T-helper 1 cell treated with Interleukin-12 subunit alpha and Interleukin-12 subunit beta and Interleukin-4 antibody, amounts not matched to agents 30 ng/mL and 1 ng/mL, for 36 hours (primary cell): ENCODE measurements around the gene MARCHF9. TPM values are rescaled to one million over a fixed set of nuclear protein-coding genes. Genes with fewer than 3 reads are reported as not detected.

Experiments
- intact Hi-C: fragments of 100-400 bp; cut with micrococcal nuclease; formaldehyde crosslinking; loops from one replicate; pipeline ENCODE4 v1.15.1; 2024
- total RNA-seq: library from RNA; stranded (reverse); gene quantifications from 2 replicates; pipeline ENCODE4 v1.2.3, GENCODE V29; 2022

MARCHF9 gene
- total RNA-seq, 1 donor from 2014 or later = 26.0 TPM

DNA sequence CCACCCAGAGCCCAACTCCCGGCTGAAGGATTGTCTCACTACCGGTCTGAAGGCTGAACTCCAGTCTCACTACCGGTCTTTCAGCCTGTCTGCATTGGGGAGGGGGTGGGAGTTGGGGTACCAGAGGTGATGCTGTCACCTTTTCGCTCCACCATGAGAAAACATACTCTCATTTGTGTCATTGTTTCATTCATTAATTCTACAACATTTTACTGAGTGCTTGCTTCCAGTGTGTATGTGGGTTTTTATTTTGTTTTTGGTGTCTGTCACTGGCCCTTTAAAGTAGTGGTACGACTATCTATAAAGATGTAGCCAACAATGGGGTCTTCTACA, 2.3 kb upstream of the MARCHF9 start:
- intact Hi-C loops = loop anchor here (1.0 to 10.0 kb wide), 18 partner anchors 8 to 1923 kb away; partner anchors contain the start of genes DCTN2, DDIT3, DNAJC14 and EEF1AKMT3

DNA sequence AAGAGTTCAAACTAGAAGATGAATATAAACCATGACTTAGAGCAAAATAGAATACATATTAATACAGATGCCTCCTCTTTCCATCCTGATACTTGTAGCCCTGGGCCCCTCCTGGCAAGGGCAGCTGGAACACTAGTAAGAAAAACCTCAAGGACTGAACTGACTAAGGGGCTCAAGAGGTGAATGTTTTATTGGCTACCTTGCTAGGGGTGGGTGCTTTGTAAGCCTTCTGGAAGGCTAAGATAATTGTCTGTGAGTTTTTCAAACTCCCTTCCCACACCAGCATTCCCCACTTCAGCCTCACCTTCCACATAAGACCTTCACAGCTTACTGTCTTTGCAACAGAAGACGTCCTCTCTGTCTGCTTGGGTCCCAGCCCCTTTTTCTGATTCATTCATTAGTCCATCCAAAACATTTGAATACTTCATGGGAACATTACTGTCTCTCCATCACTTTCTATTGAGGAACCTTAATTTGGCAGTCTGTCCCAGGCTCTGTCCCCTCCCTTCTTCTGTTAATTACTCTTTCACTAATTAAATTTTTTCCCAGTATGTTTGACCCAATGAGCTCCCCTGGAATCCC, 1.1 kb upstream of the MARCHF9 start:
- intact Hi-C loops = loop anchor here (2.0 to 10.0 kb wide), 10 partner anchors 13 to 1843 kb away; partner anchors contain the start of genes NACA, NEMP1, PYM1 and R3HDM2

DNA sequence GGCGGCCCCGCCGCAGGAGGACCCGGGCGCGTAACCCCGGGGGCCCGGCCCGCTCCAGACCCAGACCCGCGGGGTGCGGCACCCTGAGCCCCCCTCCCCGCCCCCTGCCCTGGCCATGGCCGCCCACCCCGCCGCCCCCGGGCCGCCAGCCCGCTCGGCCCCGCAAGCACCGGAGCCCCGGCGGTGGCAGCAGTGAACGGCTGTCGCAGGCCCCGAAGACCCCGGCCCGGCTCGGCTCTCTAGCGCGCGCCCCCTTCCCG, 221 bp downstream of the MARCHF9 start:
- intact Hi-C loops = loop anchor here (2.0 to 10.0 kb wide), 2 partner anchors 14 to 1030 kb away; partner anchors contain the start of gene NACA

DNA sequence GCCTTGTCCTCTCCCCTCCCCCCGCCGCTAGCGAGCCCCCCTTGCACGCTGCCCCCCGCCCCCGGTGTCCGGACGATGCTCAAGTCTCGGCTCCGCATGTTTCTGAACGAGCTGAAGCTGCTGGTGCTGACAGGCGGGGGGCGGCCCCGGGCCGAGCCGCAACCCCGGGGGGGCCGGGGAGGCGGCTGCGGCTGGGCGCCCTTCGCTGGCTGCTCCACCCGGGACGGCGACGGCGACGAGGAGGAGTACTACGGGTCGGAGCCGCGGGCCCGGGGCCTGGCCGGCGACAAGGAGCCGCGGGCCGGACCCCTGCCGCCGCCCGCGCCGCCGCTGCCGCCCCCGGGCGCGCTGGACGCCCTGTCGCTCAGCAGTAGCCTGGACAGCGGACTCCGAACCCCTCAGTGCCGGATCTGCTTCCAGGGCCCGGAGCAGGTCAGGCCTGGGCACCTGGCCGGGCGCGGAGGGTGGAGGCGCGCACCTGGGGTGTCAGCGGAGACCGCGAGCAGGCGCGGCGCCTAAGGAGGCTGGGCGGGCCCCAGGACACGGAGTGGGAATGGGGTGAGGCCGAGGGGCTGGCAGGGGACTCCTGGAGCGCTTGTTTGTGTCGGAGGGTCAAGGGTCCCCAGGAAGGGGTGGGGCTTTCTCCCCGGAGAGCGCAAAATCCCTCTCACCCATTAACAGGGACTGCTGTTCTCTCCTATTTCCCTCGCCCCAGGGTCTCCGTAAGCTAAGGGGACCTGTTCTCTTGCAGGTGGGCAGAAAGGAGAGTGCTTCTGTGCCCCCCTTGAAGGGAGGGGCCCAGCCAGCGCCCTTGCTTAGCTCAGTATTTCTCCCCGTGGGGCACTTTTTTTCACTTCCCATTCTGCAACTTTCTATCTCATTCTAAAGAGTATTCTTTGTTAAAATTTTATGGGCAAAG, 810 bp downstream of the MARCHF9 start:
- intact Hi-C loops = loop anchor here (1.0 to 10.0 kb wide), 6 partner anchors 9 to 1031 kb away; partner anchors contain the start of genes NACA and TSFM

DNA sequence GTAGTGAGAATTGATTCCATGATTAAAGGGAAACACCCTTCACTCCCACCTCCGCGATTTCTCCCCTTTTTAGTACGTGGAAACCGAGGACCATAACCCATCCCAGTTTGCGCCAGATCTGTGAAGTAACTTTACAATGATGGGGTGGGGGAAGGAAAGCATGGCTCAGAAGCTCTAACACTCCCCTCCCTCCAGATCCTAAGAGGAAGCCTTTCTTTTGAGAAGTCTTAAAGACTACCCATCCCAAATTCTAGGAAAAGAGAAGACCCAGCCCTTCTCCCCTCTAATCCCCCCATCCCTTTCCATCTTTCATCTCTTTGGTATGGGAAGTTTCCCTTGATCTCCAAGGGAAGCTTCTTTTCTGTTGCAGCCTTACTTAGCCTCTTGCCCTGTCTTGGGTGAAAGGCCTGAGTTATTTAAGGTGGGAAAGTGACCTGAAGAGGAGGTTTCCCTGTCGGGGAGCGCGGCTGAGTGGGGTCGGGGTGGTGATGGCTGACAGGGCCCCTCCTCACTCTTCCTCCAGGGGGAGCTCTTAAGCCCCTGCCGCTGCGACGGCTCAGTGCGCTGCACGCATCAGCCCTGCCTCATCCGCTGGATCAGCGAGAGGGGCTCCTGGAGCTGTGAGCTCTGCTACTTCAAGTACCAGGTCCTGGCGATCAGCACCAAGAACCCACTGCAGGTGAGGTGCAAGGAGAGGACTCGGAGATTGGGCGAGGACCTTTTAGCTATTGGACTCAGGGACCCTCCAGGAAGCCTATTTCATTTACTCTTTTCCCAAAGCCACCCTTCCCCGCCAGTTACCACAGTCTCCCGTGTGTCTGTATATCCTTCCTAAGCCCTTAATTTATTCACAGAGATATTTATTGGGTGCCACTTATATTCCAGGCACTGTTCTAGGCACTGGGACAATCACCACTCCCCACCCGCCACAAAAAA, 1.8 kb downstream of the MARCHF9 start:
- intact Hi-C loops = loop anchor here (1.0 to 10.0 kb wide), 5 partner anchors 8 to 1032 kb away; partner anchors contain the start of genes NACA and TSFM

DNA sequence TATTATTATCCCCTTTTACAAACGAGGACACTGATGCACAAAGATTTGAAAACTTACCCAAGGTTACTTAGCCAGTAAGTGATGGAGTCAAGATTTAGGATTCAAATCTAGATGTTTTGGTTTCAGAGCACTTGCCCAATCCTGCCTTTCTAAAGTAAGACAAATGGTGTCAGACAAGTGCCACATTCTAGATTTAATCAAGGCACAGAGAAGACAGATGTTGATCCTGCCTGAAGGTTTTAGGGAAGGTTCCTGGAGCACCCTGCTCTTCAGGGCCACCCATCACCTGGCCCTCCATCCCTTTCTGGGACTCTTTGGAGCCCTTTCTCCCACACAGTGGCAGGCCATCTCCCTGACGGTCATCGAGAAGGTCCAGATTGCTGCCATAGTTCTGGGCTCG, 2.9 kb downstream of the MARCHF9 start:
- intact Hi-C loops = loop anchor here (2.0 to 10.0 kb wide), 2 partner anchors 81 to 1033 kb away; partner anchors contain the start of gene NACA

DNA sequence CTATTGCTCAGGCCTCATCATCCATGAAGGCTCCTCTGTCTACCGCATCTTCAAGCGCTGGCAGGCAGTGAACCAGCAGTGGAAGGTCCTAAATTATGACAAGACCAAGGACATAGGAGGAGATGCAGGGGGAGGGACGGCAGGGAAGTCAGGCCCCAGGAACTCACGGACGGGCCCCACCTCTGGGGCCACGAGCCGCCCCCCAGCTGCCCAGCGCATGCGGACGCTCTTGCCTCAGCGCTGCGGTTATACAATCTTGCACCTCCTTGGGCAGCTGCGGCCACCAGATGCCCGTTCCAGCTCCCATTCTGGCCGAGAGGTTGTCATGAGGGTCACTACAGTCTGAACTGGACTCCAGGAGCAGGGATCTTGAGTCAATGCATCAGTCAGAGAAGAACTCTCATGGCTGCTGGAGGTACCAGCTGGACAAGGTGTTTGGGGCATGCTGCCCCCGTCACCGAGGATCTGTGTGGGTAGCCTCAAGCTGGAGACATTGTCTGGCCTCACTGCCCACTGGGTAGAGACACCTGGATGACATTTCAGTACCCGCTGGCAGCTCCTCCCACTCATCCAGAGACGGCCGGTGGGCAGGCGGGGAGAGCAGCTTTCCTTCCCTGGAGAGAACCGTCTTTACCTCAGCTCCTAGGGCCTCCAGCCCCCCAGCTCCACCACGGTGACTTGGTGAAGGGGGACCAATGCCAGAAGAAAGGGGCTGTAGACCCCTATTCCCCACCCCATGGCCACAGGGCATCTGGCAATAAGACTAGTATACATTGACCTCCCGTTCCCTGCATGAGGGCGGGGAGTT, 3.9 kb downstream of the MARCHF9 start:
- intact Hi-C loops = loop anchor here (1.0 to 10.0 kb wide), 2 partner anchors 14 to 1034 kb away; partner anchors contain the start of genes EEF1AKMT3, METTL1 and NACA

DNA sequence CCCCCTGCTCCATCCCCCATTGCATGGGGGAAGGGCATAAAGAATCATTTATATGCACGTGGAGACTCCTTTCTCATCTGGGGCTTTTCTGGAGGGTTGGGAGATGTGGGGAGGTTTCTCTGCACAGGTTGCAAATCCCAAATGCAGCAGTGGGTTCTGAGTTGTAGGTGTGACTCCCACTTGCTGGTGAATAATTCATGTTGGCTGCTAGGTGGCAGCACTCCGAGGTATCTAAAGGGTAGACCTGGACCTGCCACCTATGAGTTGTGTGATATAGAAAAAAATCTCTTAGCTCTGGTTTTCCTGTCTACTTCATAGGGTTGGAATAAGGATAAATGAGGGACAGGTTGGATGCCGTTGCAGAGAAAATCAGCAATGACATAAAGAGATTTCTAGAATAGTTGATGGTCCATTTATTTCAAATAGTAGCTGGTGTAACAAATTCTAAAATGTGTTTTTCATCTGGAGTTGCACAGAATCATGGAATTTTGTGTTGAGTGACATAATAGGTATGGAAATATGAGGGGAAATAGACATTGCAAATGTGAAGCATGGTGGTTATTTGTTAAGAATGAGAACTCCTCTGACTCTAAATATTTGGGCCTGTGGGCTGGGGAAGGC, 4.6 kb downstream of the MARCHF9 start:
- intact Hi-C loops = loop anchor here (1.0 to 10.0 kb wide), 2 partner anchors 13 to 1035 kb away; partner anchors contain the start of genes EEF1AKMT3, METTL1 and NACA

DNA sequence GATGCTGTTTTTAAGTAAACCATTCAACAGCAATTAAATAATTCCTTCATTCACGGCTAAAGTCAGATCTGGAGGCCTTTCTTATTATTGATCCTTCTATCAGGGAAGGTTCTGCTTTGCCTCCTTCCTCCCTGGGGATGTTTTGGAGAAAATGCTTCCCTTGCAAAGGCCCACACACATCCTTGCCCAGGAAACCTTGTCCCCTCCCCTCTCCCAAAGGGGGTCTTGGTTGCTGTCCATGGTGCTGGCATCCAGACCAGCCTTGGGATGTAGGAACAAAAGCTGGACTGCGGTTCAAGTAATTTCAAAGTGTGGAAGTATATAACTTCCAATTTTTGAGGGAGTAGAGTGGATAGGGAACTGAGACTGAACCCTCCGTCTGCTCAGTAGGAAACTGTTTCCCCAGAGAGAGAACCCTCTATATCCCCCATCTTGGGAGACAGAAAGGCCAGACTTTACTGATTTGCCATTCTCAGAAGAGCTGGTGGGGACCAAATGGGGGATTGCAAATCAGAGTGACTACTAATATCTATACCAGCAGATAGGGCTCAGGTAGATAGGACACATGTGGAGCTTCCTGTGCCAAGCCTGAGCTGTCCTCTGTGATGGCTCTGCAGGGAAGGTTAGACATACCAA, 5.6 kb downstream of the MARCHF9 start:
- intact Hi-C loops = no loop called here

DNA sequence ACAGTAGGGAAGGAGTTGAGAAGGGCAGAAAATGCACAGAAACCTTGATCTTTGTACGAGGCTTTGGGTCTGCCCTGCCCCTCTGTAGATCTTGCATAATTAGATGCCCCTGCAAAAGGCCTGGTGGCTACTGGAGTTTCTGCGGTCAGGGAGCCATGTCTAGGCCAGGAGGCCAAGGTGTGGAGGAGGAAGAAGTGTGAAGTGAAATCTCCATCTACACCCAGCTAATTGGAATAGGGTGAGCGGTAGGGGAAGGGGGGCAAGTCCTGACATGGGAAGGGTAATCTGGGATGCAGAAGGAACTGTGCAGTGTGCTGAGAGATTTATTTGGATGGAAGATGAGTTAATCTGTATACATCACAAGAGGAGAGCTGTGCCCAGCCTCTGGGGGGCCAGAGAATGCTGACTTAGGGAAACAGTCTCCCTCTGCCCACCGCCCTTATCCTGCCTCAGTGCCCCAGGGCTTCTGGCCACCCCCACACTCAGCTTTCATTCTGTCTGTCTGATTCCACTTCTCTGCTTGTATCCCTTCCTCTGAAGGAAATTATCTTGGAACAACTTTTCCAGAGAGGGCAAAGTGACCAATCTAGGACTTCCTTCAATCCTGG, 6.6 kb downstream of the MARCHF9 start:
- intact Hi-C loops = no loop called here

DNA sequence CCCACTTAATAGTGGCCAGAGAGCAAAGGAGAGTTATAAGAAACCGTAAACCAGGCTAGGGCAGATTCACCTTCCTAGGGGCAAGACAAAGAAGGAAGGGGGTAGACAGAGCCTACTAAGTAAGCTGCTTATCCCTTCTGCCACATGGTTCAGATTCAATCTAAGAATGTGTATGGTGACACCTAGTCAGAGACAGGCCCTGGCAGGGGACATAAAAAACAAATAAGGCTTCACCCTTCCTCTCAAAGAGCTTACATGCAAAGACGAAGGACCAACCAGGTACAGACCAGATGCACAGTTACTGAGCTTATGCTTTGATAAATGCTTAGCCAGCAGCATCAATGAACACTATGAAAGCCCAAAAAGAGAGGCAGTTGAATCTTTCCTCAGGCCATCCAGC, 7.6 kb downstream of the MARCHF9 start:
- intact Hi-C loops = no loop called here

DNA sequence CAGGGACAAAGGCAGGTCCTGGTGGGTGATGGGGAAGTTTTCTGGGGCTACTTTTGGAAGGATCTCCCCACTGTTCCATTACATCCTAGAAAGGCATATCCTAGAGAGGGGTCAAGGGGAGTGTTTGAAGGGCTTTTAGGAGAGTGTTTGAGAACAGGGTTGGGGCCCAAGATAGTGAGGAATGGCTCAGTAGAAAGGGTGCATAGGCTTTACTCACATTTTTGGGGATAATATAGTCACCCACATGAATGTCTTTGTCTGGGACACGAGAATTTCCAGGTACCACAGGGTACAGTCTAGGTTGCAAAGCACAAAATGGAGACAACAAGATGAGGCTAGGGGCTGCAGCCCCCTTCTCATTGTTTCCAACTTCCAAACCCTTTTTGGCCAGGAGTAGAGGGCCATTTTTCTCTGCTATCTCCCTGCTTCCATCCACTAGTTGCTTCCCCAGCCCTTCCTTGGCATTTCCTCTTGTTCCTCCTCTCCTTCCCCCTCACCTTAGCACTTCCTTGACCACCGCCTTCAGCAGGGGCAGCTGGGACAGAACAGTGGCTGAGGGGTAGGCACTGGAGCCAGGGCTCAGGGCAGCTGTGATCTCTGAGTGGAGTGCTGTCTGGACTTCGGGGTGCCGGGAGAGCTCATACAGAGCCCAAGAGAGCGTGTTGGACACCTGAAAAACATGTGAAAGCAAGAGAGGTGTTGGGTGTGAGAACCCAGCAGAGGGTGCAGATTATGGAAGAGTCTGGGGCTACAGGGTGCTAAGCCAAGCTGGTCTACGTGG, 9.2 kb downstream of the MARCHF9 start:
- intact Hi-C loops = loop anchor here (1.0 to 2.0 kb wide), 2 partner anchors 8 to 19 kb away; partner anchors contain the start of gene TSFM

DNA sequence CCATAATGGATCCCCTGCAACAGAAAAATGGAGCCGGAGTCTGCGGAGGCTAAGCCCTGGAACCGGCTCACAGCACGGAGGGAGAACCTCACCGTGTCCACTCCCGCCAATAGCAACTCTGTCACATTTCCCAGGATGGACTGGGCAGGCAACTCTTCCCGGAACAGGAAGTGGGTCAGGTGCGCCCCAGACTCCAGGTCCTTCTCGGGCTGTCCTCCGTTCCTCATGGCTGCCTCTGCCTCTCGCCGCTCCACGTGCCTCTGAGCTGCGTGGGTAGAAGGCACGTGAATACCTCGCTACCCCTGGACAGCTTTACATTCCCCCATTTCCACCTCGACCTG, 9.7 kb downstream of the MARCHF9 start:
- intact Hi-C loops = loop anchor here (1.0 to 2.0 kb wide), 2 partner anchors 8 to 18 kb away; partner anchors contain the start of gene TSFM

DNA sequence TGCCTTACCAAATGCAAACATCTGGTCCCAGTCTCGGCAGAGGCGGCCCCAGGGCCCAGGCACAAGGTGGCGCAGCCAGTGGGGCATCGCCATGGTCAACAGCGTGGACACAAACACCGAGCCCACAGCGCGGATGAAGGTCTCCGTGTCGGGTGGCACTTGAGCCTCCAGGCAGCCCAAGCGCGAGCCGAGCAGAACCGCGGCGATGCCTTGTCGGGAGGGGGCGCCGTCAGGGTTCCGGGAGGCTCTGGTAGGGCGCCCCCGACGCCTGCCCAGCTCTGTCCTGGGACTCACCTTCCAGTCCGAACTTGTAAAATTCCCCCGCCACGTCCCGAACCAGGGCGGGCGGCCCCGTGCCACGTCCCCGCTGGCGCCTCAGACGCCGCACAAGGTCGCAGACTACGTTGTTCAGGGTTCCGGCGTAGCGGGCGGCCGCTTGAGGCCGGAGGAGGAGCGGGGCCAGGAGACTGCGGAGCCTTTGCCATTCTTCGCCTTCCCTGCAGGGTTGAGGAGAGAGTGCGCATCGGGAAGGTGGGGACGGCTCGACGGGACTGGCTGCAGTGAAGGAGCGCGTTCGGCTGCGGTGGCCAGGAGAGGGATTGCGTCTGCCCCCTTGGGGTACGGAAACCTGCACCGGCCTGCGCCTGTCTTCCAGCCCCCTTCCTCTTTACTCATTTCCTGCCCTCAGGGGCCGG, 10.2 kb downstream of the MARCHF9 start:
- intact Hi-C loops = loop anchor here (2.0 kb wide), 1 partner anchor 18 kb away; the partner anchor contains the start of gene TSFM

DNA sequence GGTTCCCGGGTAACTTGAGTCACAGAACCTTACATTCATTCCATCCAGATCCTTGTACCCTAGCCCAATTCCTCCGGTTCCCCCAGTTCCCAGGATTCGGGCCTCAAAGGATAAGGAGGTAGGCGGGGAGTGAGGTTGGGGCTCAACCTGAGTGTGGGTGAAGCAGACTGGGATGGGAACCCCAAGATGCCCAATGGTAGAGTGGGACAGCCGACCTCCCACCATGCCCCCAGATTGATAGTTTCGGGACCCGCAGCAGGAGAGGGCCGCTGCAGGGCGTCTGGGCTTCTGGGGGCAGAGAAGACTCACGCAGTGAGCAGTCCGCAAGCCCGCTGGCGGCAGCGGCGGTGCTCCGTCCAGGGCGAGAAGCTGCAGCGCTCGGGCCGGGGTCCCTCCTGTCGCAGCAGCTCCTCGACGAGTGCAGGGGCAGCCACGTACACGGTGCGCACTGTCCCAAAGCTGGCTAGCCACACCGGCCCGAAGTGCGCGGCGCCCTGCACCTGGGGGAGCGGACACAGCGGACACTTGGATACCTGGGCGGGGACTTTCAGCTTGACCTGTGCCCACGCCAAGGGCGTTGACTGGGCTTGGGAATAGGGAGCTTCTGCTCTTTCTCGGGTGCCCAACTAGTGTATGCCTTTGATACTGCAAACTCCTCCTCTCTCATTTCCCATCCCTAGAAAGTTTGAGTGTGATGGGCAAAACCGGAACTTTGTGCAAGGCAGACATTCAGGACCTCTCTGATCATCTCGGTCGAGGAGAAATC, 11.0 kb downstream of the MARCHF9 start:
- intact Hi-C loops = loop anchor here (2.0 kb wide), 1 partner anchor 17 kb away; the partner anchor contains the start of gene TSFM

DNA sequence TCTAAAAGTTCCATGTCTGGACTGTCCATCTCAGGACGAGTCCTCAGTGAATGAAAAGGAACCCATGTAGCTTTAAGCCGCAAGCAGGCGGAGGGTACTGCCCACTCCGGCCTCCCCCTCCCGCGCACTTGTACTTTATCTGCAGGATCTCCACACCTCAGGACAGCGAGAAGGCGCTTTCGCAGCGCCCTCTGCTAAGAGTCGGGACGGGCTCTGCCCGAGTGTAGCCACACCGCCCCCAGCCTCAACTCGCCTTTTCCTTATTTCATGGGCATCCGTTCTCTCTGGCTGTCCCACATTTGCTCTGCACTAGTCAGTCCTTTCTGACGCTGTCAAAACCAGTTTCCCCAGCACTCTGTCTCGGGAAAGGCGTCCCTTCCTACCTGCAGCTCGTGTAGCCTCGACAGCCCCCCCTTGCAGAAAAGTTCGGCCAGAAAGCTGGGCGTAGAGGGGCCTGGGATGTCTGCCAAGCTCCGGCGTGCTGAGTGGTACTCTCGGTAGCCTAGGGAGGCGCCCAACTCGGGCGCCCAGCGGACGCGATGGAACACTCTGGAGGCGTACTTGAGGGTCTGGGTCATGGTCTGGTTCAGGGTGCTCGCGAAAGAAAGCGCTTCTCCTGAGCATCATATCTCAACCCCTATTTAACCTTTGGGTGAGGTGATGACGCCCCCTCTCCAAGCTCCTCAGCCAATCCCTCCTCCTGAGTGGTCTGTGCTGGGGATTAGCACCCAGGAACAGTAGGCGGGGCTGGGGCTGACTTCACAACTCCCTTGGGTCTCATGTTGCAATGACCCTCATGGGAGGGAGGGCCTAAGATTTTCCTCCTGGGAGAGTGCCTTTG, 11.8 kb downstream of the MARCHF9 start, which contains the start of gene CYP27B1:
Gene CYP27B1, minus strand, starts transcription at position 615 of the 841 bp plus-strand sequence. Its CDS starts 37 bp downstream, at position 578.
- intact Hi-C loops = no loop called here
